Rectal smooth muscle tissue (tissue), 1 donor: ENCODE measurements around the gene SPINK2.

ENCODE experiments used
- H3K27ac ChIP-seq: one replicate; pipeline ENCODE4 v1.7.0; 2013; ENCODE audit warnings: low read depth, low read length, inconsistent platforms
- H3K27me3 ChIP-seq: one replicate; pipeline ENCODE4 v1.7.0; 2013; ENCODE audit warnings: low read length; ENCODE audit not compliant: control insufficient read depth, insufficient read depth
- H3K36me3 ChIP-seq: one replicate; pipeline ENCODE4 v1.7.0; 2013; ENCODE audit warnings: low read length; ENCODE audit not compliant: control insufficient read depth, insufficient read depth
- H3K4me1 ChIP-seq: one replicate; pipeline ENCODE4 v1.7.0; 2013; ENCODE audit warnings: low read length; ENCODE audit not compliant: control insufficient read depth, insufficient read depth
- H3K4me3 ChIP-seq: one replicate; pipeline ENCODE4 v1.7.0; 2013; ENCODE audit warnings: low read length
- H3K9ac ChIP-seq: one replicate; pipeline ENCODE4 v1.7.0; 2013; ENCODE audit warnings: low read length

SPINK2 gene

GRCh38 chr4:56828784-56829535 lies 7.5 kb upstream of the SPINK2 start:
- Histone ChIP-seq H3K27me3 (no peaks in the 10 kb centered on the region), H3K4me3 (no peak overlapping the region), H3K9ac (no peak overlapping the region), H3K36me3 (no peaks in the 10 kb centered on the region), H3K4me1 (no peaks in the 10 kb centered on the region), H3K27ac (no peak overlapping the region)

- Histone ChIP-seq H3K27ac (no peak overlapping the region), H3K36me3 (no peaks in the 10 kb centered on the region), H3K4me3 (no peak overlapping the region), H3K9ac (no peak overlapping the region), H3K27me3 (peaks cover 6% of the 10 kb centered on the region), H3K4me1 (no peaks in the 10 kb centered on the region)
Measured at GRCh38 chr4:56823933-56824600, 2.6 kb upstream of the SPINK2 start.

GRCh38 chr4:56818797-56819196 lies 2.7 kb downstream of the SPINK2 start:
- Histone ChIP-seq H3K27ac (no peak overlapping the region), H3K27me3 (peaks cover 6% of the 10 kb centered on the region), H3K4me1 (no peaks in the 10 kb centered on the region), H3K9ac (no peak overlapping the region), H3K36me3 (no peaks in the 10 kb centered on the region), H3K4me3 (no peak overlapping the region)

GRCh38 chr4:56817840-56818491 lies 3.5 kb downstream of the SPINK2 start:
- H3K4me1 ChIP-seq = no peaks in the 10 kb centered on the region
- peaks cover 6% of the 10 kb centered on the region for H3K27me3 ChIP-seq
- H3K4me3 ChIP-seq = no peak overlapping the region
- no peaks in the 10 kb centered on the region for H3K36me3 ChIP-seq
- H3K27ac ChIP-seq = no peak overlapping the region
- no peak overlapping the region for H3K9ac ChIP-seq

- Histone ChIP-seq H3K27me3 (no peaks in the 10 kb centered on the region), H3K4me3 (no peak overlapping the region), H3K9ac (no peak overlapping the region), H3K27ac (no peak overlapping the region), H3K4me1 (no peaks in the 10 kb centered on the region), H3K36me3 (no peaks in the 10 kb centered on the region)
Measured at GRCh38 chr4:56806666-56807065, 14.8 kb downstream of the SPINK2 start.

- Histone ChIP-seq H3K4me3 (no peak overlapping the region), H3K4me1 (no peaks in the 10 kb centered on the region), H3K36me3 (no peaks in the 10 kb centered on the region), H3K27ac (no peak overlapping the region), H3K9ac (no peak overlapping the region), H3K27me3 (no peaks in the 10 kb centered on the region)
Measured at GRCh38 chr4:56804551-56804950, 16.9 kb downstream of the SPINK2 start.

GRCh38 chr4:56803471-56803870 lies 18.0 kb downstream of the SPINK2 start:
- Histone ChIP-seq H3K27me3 (no peaks in the 10 kb centered on the region), H3K27ac (no peak overlapping the region), H3K4me3 (no peak overlapping the region), H3K36me3 (no peaks in the 10 kb centered on the region), H3K4me1 (no peaks in the 10 kb centered on the region), H3K9ac (no peak overlapping the region)

GRCh38 chr4:56799824-56800756 lies 21.4 kb downstream of the SPINK2 start:
- Histone ChIP-seq H3K27me3 (no peaks in the 10 kb centered on the region), H3K27ac (peak overlapping the region; percentile 64), H3K4me1 (no peaks in the 10 kb centered on the region), H3K9ac (peak overlapping the region; percentile 25), H3K36me3 (no peaks in the 10 kb centered on the region), H3K4me3 (peak overlapping the region; percentile 73)

GRCh38 chr4:56799161-56799759 lies 22.2 kb downstream of the SPINK2 start:
- H3K27me3 ChIP-seq = no peaks in the 10 kb centered on the region
- H3K9ac ChIP-seq = no peak overlapping the region
- no peaks in the 10 kb centered on the region for H3K4me1 ChIP-seq
- no peaks in the 10 kb centered on the region for H3K36me3 ChIP-seq
- H3K4me3 ChIP-seq = peak overlapping the region; percentile 73
- peak overlapping the region; percentile 56 for H3K27ac ChIP-seq

- Histone ChIP-seq H3K4me1 (no peaks in the 10 kb centered on the region), H3K27ac (no peak overlapping the region)
Measured at GRCh38 chr4:56796211-56796610, 25.3 kb downstream of the SPINK2 start.

GRCh38 chr4:56791316-56791715 lies 30.2 kb downstream of the SPINK2 start:
- H3K27ac ChIP-seq = no peak overlapping the region
- no peak overlapping the region for H3K4me3 ChIP-seq

More at GRCh38 chr4:56796211-56796610, 25.3 kb downstream of the SPINK2 start:
- H3K9ac ChIP-seq = no peak overlapping the region
- H3K27me3 ChIP-seq = no peaks in the 10 kb centered on the region
- H3K4me3 ChIP-seq = no peak overlapping the region
- H3K36me3 ChIP-seq = no peaks in the 10 kb centered on the region

More at GRCh38 chr4:56791316-56791715, 30.2 kb downstream of the SPINK2 start:
- Histone ChIP-seq H3K4me1 (no peaks in the 10 kb centered on the region), H3K9ac (no peak overlapping the region), H3K27me3 (no peaks in the 10 kb centered on the region), H3K36me3 (no peaks in the 10 kb centered on the region)
